BLaER1 (cell line): ENCODE data around the gene NUP42.

Experiments
- H3K27ac ChIP-seq: shearing (Covaris generic); formaldehyde crosslinking; 2 replicates; pipeline ENCODE4 v1.8.1; 2022
- H3K27me3 ChIP-seq: shearing (Covaris generic); formaldehyde crosslinking; 2 replicates; pipeline ENCODE4 v1.8.1; 2022
- H3K36me3 ChIP-seq: shearing (Covaris generic); formaldehyde crosslinking; 2 replicates; pipeline ENCODE4 v1.8.1; 2022
- H3K4me1 ChIP-seq: shearing (Covaris generic); formaldehyde crosslinking; 2 replicates; pipeline ENCODE4 v1.8.1; 2022
- H3K4me2 ChIP-seq: shearing (Covaris generic); formaldehyde crosslinking; 2 replicates; pipeline ENCODE4 v1.8.1; 2022
- H3K4me3 ChIP-seq: shearing (Covaris generic); formaldehyde crosslinking; 2 replicates; pipeline ENCODE4 v1.8.1; 2022
- H3K9ac ChIP-seq: shearing (Covaris generic); formaldehyde crosslinking; 2 replicates; pipeline ENCODE4 v1.8.1; 2022
- H3K9me3 ChIP-seq: shearing (Covaris generic); formaldehyde crosslinking; 2 replicates; pipeline ENCODE4 v1.8.1; 2022
- H4K20me1 ChIP-seq: shearing (Covaris generic); formaldehyde crosslinking; 2 replicates; pipeline ENCODE4 v1.8.1; 2022
- Cebpa-rat ChIP-seq: shearing (Covaris generic); IDR thresholded peaks from 2 replicates; pipeline ENCODE4 v1.8.1; 2022

NUP42 gene

DNA sequence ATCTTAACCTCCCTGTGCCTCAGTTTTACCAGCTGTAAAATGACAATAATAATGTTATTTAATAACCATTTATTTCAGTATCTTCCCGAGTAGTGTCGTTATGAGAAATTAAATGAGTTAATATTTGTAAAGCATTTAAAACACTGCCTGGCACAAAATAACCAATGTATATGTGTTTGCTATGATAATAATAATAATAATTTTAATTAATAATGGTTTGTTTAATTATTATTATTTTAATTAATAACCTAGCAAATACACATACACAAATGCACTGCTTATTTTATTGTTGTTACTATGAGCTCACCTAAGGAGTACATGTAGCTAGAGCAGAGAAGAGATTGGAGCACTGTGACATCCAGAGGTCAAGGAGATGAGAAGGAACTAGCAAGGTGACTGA, 46.6 kb downstream of the NUP42 start:
- H3K4me3 ChIP-seq = no peak overlapping the region

DNA sequence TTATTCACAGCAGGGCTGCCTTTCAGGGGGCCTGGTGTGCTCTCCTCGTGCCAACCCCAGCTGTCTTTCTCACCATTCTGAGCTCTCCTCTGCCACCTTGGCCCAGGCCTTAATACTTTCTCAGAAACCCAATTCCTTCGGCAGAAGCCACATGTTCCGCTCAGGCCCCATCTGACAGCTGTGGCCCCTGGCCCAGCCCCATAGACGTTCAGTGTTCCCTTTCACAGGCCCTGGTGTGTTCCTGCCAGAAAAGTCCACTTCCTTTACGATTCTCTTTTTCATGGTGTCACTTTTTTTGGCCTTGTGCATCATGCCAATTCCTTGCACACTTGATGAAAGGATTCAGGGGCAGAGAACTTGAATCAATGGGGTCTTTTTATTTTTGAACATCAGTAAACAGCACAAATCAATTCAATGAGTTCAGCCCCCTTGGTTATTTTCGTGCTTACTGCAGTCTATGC, 48.8 kb downstream of the NUP42 start:
- H3K27ac ChIP-seq = no peak overlapping the region
- peaks cover 8% of the 10 kb centered on the region for H3K9me3 ChIP-seq
- H3K4me3 ChIP-seq = no peak overlapping the region
- no peak overlapping the region for H3K9ac ChIP-seq
- no peaks in the 10 kb centered on the region for H3K36me3 ChIP-seq
- no peaks in the 10 kb centered on the region for H4K20me1 ChIP-seq
- no peak overlapping the region for H3K4me2 ChIP-seq
- peaks cover 8% of the 10 kb centered on the region; the same call in 1 of the 2 replicates for H3K4me1 ChIP-seq
- no peak for TF ChIP-seq Cebpa-rat
- no peaks in the 10 kb centered on the region for H3K27me3 ChIP-seq

More for the DNA sequence above, 46.6 kb downstream of the NUP42 start:
- Histone ChIP-seq H3K27ac (no peak overlapping the region), H3K4me1 (peaks cover 8% of the 10 kb centered on the region; the same call in 1 of the 2 replicates), H4K20me1 (no peaks in the 10 kb centered on the region), H3K9ac (no peak overlapping the region), H3K36me3 (no peaks in the 10 kb centered on the region), H3K27me3 (no peaks in the 10 kb centered on the region), H3K4me2 (no peak overlapping the region), H3K9me3 (peaks cover 8% of the 10 kb centered on the region)
- TF ChIP-seq Cebpa-rat = no peak

DNA sequence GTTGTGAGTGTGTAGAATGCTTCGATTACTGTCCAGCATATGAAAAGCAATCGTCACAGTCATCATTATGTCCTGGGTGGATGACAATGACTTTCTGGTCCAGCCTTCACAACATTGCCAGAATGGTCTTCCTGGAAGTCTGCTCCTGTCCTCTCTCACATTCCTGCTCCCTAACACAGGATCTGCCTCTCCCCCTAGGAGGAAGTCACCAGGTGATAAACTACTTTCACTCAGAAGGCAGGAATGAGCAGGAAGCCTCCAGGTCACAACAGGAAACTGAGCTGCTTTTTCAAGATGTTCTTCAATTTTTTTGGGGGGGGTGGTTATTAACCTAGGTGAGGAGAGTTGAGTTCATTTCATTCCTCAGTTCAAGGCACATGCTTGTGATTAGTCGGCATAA, 51.1 kb downstream of the NUP42 start:
- TF ChIP-seq Cebpa-rat = no peak
- Histone ChIP-seq H3K27ac (no peak overlapping the region), H3K27me3 (no peaks in the 10 kb centered on the region), H3K4me3 (no peak overlapping the region), H4K20me1 (no peaks in the 10 kb centered on the region), H3K4me2 (no peak overlapping the region), H3K9me3 (peaks cover 8% of the 10 kb centered on the region), H3K4me1 (no peaks in the 10 kb centered on the region), H3K36me3 (no peaks in the 10 kb centered on the region), H3K9ac (no peak overlapping the region)

DNA sequence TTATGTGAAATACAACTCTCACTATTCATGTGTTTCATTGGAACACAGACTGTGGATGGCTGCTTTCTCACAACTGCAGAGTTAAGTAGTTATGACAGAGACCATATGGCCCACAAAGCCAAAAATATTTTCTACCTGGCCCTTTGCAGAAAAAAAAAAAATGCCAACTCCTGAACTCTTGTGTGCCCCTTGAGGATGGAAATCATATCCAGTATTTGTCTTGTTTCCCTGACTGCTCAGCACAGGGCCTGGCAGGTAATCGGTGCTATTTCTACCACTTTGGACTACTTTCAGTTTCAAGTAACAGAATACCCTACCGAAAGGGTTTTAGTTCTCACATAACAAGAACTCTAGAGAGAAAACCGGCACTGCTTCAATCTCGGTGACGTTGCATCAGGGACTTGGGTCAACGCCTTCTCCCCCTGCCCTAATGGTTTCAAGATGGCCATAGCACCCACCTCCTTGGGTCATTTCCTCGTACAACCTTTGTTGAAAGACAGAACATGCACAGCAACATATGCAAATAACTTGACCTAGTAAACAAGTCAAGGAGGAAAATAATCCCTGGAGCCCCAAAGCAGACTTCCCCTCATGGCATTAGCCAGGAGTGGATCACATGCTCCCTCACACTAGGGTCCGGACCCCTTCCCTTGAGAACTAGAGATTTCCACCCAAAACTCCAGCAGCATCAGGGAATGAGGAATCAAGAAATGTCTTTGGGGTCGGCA, 52.9 kb downstream of the NUP42 start:
- no peaks in the 10 kb centered on the region for H3K36me3 ChIP-seq
- no peaks in the 10 kb centered on the region for H3K4me1 ChIP-seq
- no peak overlapping the region for H3K4me2 ChIP-seq
- no peak overlapping the region for H3K9ac ChIP-seq
- no peaks in the 10 kb centered on the region for H3K9me3 ChIP-seq
- no peak overlapping the region for H3K4me3 ChIP-seq
- no peak for TF ChIP-seq Cebpa-rat
- H3K27me3 ChIP-seq = no peaks in the 10 kb centered on the region
- H3K27ac ChIP-seq = no peak overlapping the region
- H4K20me1 ChIP-seq = no peaks in the 10 kb centered on the region

DNA sequence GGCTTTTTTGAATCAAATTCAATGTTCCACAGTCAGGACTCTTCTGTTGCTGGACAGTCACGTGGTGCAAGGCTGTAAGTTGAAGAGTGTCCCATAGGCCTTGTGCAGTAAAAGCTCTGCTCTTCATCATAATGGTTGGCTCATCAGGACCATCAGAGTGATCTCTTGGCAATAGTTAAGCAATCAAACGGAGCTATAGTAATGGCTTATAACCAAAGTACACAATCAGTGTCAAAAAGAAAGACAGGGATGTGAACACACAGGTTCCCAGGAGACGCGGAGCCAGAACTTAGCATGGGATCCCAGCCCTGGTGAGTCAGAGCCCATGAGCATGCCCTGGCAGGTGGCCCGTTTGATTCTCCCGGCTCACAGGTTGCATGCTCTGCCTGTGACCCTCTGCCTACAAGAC, 54.0 kb downstream of the NUP42 start:
- H3K9me3 ChIP-seq = no peaks in the 10 kb centered on the region
- H3K9ac ChIP-seq = no peak overlapping the region
- no peaks in the 10 kb centered on the region for H3K27me3 ChIP-seq
- H3K4me3 ChIP-seq = no peak overlapping the region
- no peak overlapping the region for H3K27ac ChIP-seq
- H3K36me3 ChIP-seq = no peaks in the 10 kb centered on the region
- H3K4me1 ChIP-seq = no peaks in the 10 kb centered on the region
- TF ChIP-seq Cebpa-rat = no peak
- no peak overlapping the region for H3K4me2 ChIP-seq
- H4K20me1 ChIP-seq = no peaks in the 10 kb centered on the region

DNA sequence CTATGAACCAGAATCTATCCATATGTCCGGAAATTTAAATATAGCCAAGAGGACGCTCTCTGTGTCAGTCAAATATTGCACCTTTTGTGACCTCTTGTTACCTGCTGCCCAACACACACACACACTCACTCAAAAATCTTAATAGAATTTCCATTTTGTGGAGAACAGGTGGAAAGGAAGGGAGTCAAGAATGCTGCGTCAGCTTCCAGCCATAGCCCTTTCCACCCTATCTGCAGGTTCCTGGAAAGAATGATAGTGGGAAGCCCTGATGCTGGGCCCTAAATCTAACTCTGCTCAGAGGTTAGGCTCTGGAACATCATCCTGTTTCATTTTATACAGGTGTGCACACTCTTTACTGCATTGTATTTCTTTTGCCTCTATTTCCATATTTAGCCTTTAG, 55.2 kb downstream of the NUP42 start:
- no peak for TF ChIP-seq Cebpa-rat
- Histone ChIP-seq H3K27me3 (no peaks in the 10 kb centered on the region), H3K27ac (no peak overlapping the region), H3K9ac (no peak overlapping the region), H3K4me2 (no peak overlapping the region), H3K4me1 (no peaks in the 10 kb centered on the region), H3K9me3 (no peaks in the 10 kb centered on the region), H3K36me3 (no peaks in the 10 kb centered on the region), H4K20me1 (no peaks in the 10 kb centered on the region), H3K4me3 (no peak overlapping the region)

DNA sequence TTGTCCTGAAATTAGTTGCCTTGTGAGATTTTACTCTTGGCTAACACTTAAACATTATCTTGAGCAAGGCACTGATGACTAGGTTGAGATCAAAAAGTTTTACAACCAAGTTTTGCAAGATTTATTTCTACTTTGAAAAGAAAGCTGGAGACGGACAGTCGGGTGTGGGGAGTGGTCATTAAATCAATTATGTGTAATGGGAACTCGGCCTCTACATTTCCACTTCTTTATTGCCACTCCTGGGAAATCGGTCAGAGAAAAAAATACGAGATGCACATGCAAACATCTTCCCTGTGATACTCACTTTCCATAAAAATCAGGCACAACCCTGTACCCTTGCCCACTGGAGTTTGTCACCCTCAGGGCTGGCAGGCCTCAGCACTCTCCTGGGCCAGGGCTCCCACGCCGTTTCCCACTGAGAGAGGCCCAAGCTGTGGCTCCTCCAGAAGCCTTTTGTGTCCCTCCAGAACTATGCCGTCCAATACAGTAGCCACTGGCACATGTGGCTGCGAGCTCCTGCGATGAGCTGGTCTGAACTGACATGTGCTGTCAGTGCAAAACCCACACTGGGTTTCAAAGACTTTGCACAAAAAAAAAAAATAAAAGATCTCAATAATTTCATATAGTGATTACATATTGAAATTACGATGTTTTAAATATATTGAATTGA, 57.3 kb downstream of the NUP42 start:
- Histone ChIP-seq H4K20me1 (no peaks in the 10 kb centered on the region), H3K27ac (no peak overlapping the region), H3K36me3 (no peaks in the 10 kb centered on the region), H3K4me3 (no peak overlapping the region), H3K4me1 (no peaks in the 10 kb centered on the region), H3K27me3 (no peaks in the 10 kb centered on the region), H3K9ac (no peak overlapping the region), H3K9me3 (no peaks in the 10 kb centered on the region), H3K4me2 (no peak overlapping the region)
- TF ChIP-seq Cebpa-rat = no peak

DNA sequence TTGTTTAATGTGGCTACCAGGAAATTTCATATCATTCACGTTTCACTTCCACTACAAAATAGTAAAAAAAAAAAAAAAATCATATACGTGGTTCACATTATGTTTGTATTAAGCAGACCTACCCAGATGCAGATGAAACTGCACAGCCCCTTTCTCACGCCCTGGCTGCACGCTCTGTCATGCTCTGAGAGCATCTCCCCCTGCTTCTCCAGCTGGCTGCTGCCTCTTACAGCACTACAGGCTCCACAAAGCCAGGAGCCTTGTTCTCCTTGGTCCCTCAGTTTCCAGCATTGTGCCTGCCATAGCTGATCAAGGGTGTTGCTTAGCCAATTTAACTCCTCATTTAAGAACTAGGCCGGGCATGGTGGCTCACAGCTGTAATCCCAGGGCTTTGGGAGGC, 57.9 kb downstream of the NUP42 start:
- no peak for TF ChIP-seq Cebpa-rat
- no peak overlapping the region for H3K4me2 ChIP-seq
- no peaks in the 10 kb centered on the region for H4K20me1 ChIP-seq
- H3K36me3 ChIP-seq = no peaks in the 10 kb centered on the region
- H3K9me3 ChIP-seq = no peaks in the 10 kb centered on the region
- H3K4me1 ChIP-seq = no peaks in the 10 kb centered on the region
- no peaks in the 10 kb centered on the region for H3K27me3 ChIP-seq
- H3K9ac ChIP-seq = no peak overlapping the region
- H3K4me3 ChIP-seq = no peak overlapping the region
- no peak overlapping the region for H3K27ac ChIP-seq

DNA sequence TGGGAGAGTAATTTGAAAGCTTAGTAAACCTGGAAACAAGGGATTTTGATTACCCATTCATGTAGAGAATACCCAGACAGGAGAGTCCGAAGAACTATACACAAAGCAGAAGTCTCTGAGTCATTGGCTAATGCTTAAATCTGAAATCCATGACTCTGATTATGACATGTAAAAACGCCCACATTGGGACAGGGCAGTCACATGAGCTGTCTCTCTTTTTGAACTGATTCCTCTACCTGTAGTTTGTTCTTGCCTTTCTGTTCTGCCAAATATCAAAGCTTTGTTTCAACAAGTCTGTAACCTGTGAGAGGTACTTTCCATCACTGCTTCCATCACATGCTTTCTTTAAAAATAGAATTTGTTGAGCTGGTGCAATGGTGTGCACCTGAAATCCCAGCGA, 60.5 kb downstream of the NUP42 start:
- Histone ChIP-seq H3K9me3 (0 out of 2 replicates have a peak, but pooled peaks cover 2% of the 10 kb centered on the region), H3K9ac (no peak overlapping the region), H3K4me1 (no peaks in the 10 kb centered on the region), H3K36me3 (no peaks in the 10 kb centered on the region), H3K27ac (no peak overlapping the region), H3K27me3 (peaks cover 7% of the 10 kb centered on the region), H3K4me2 (no peak overlapping the region), H3K4me3 (no peak overlapping the region), H4K20me1 (no peaks in the 10 kb centered on the region)
- no peak for TF ChIP-seq Cebpa-rat

DNA sequence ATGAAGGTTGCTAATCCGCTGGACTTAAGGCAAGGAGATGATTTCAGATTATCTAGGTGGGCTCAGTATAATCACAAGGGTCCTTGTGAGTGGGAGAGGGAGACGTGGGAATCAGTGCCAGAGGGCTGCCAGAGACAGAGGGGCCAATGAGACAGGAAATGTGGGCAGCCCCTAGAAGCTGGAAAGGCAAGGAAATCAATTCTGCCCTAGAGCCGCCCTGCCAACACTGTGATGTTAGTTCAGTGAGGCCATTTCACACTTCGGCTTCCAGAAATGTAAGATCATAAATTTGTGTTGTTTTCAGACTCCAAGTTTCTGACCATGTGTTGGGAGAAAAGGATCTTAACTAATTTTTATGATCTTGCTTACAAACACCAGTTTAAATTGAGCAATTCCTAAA, 61.1 kb downstream of the NUP42 start:
- Histone ChIP-seq H3K27me3 (peaks cover 14% of the 10 kb centered on the region), H3K4me1 (no peaks in the 10 kb centered on the region), H4K20me1 (no peaks in the 10 kb centered on the region), H3K9me3 (peaks cover 7% of the 10 kb centered on the region), H3K4me2 (no peak overlapping the region), H3K9ac (no peak overlapping the region), H3K4me3 (no peak overlapping the region), H3K27ac (no peak overlapping the region), H3K36me3 (no peaks in the 10 kb centered on the region)
- no peak for TF ChIP-seq Cebpa-rat
